ENCODE results near the gene COPS7A. TPM values are rescaled to one million over a fixed set of nuclear protein-coding genes. Genes with fewer than 3 reads are reported as not detected.
A peak's percentile ranks its signal among the peaks of the same experiment; 100 is the strongest.
"Not testable (repeated sequence)": the region's sequence is repeated elsewhere in the genome, so short reads cannot be mapped to it uniquely, and the experiment has no call there.

The COPS7A gene
- total RNA-seq, 6 experiments from 2014 or later = 103 to 122 (median 108) TPM

DNA sequence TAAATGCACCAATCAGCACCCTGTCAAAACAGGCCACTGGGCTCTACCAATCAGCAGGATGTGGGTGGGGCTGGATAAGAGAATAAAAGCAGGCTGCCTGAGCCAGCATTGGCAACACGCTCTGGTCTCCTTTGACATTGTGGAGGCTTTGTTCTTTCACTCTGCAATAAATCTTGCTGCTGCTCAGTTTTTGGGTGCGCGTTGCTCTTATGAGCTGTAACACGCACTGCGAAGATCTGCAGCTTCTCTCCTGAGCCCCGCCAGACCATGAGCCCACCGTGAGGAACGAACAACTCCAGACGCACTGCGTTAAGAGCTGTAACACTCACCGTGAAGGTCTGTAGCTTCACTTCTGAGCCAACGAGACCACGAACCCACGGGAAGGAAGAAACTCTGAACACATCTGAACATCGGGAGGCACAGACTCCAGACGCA lies 14.9 kb upstream of the COPS7A start:
- Mint-ChIP-seq H3K27ac (no peak overlapping the region), H3K9me3 (no peaks in the 10 kb centered on the region), H3K4me1 (ENCODE audit: low read depth) (no peaks in the 10 kb centered on the region), H3K36me3 (ENCODE audit: low read depth) (no peaks in the 10 kb centered on the region), H3K4me3 (no peak overlapping the region), H3K27me3 (ENCODE audit: insufficient read depth) (peaks cover 10% of the 10 kb centered on the region; the same call in 1 of the 2 replicates)
- TF ChIP-seq, protein P1, sequence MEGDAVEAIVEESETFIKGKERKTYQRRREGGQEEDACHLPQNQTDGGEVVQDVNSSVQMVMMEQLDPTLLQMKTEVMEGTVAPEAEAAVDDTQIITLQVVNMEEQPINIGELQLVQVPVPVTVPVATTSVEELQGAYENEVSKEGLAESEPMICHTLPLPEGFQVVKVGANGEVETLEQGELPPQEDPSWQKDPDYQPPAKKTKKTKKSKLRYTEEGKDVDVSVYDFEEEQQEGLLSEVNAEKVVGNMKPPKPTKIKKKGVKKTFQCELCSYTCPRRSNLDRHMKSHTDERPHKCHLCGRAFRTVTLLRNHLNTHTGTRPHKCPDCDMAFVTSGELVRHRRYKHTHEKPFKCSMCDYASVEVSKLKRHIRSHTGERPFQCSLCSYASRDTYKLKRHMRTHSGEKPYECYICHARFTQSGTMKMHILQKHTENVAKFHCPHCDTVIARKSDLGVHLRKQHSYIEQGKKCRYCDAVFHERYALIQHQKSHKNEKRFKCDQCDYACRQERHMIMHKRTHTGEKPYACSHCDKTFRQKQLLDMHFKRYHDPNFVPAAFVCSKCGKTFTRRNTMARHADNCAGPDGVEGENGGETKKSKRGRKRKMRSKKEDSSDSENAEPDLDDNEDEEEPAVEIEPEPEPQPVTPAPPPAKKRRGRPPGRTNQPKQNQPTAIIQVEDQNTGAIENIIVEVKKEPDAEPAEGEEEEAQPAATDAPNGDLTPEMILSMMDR (IDR thresholded peaks at IDR 0.05) = no peak
- DNase-seq = no peak

DNA sequence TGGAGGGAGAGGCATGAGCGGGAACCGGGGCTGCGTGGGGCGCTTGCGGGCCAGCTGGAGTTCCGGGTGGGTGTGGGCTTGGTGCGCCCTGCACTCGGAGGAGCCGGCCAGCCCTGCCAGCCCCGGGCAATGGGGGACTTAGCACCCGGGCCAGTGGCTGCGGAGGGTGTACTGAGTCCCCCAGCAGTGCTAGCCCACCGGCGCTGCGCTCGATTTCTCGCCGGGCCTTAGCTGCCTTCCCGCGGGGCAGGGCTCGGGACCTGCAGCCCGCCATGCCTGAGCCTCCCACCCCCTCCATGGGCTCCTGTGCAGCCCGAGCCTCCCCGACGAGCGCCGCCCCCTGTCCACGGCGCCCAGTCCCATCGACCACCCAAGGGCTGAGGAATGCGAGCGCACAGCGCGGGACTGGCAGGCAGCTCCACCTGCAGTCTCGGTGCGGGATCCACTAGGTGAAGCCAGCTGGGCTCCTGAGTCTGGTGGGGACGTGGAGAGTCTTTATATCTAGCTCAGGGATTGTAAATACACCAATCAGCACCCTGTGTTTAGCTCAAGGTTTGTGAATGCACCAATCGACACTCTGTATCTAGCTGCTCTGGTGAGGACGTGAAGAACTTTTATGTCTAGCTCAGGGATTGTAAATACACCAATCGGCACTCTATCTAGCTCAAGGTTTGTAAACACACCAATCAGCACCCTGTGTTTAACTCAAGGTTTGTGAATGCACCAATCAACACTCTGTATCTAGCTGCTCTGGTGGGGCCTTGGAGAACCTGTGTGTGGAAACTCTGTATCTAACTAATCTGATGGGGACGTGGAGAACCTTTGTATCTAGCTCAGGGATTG lies 7.6 kb upstream of the COPS7A start:
- not testable (repeated sequence) for H3K36me3 Mint-ChIP-seq (ENCODE audit: low read depth); H3K9me3 Mint-ChIP-seq; H3K4me3 Mint-ChIP-seq; H3K27me3 Mint-ChIP-seq (ENCODE audit: insufficient read depth); DNase-seq; H3K27ac Mint-ChIP-seq; H3K4me1 Mint-ChIP-seq (ENCODE audit: low read depth)

DNA sequence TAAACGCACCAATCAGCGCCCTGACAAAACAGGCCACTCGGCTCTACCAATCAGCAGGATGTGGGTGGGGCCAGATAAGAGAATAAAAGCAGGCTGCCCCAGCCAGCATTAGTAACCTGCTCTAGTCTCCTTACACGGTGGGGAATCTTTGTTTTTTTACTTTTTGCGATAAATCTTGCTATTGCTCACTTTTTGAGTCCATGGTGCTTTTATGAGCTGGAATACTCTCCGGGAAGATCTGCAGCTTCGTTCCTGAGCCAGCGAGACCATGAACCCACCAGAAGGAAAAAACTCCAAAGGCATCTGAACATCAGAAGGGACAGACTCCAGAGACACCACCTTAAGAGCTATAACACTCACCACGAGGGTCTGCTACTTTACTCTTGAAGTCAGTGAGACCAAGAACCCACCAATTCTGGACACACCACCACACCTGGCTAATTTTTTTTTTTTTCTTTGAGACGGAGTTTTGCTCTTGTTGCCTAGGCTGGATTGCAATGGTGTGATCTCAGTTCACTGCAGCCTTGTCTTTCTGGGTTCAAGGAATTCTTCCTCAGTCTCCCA lies 6.9 kb upstream of the COPS7A start:
- Mint-ChIP-seq H3K4me1 (ENCODE audit: low read depth) (no peaks in the 10 kb centered on the region), H3K27me3 (ENCODE audit: insufficient read depth) (peaks cover 2% of the 10 kb centered on the region), H3K36me3 (ENCODE audit: low read depth) (no peaks in the 10 kb centered on the region), H3K27ac (no peak overlapping the region), H3K9me3 (no peaks in the 10 kb centered on the region), H3K4me3 (no peak overlapping the region)
- TF ChIP-seq, protein P1 (IDR thresholded peaks at IDR 0.05) = no peak
- DNase-seq = no peak

DNA sequence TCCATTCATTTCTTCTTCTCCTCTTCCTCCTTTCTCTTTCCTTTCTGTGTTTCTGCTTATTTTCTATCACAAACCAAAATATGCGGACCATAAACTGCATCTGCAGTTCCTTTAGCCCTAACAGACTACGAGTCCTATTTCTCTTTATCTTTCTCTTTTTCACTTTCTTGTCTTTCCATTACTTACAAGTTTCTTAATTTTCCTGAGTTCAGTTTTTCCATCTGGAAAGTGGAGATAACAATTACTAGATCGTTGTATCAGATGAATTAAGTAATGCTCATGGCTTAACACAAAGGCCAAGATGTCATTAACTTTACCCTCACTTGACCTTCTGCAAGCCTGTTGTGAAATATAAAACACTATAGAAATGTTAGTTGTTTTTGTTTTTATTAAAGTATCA lies 983 bp upstream of the COPS7A start:
- Mint-ChIP-seq H3K4me1 (ENCODE audit: low read depth) (peaks cover 25% of the 10 kb centered on the region), H3K36me3 (ENCODE audit: low read depth) (no peaks in the 10 kb centered on the region; the same call in 1 of the 2 replicates), H3K27ac (no peak overlapping the region; the same call in 1 of the 2 replicates), H3K27me3 (ENCODE audit: insufficient read depth) (no peaks in the 10 kb centered on the region; the same call in none of the 2 replicates), H3K4me3 (peak overlapping the region; percentile 92; the same call in 1 of the 2 replicates), H3K9me3 (no peaks in the 10 kb centered on the region)
- TF ChIP-seq, protein P1 (IDR thresholded peaks at IDR 0.05) = no peak
- no peak for DNase-seq

DNA sequence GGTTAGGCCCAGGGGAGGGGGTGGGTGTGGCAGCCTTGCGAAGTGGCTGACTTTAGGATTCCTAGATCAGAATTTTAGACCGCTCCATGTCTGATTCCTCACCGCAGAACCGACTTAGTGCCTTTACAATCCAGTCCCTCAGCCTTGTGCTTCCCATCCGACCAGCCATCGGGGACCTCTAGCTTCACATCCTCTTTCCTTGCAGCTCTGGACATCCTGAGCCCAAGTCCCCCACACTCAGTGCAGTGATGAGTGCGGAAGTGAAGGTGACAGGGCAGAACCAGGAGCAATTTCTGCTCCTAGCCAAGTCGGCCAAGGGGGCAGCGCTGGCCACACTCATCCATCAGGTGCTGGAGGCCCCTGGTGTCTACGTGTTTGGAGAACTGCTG lies 557 bp downstream of the COPS7A start:
- no peak for DNase-seq
- Mint-ChIP-seq H3K27ac (peak overlapping the region; percentile 94), H3K36me3 (ENCODE audit: low read depth) (no peaks in the 10 kb centered on the region; the same call in 1 of the 2 replicates), H3K27me3 (ENCODE audit: insufficient read depth) (no peaks in the 10 kb centered on the region; the same call in none of the 2 replicates), H3K9me3 (no peaks in the 10 kb centered on the region), H3K4me1 (ENCODE audit: low read depth) (peaks cover 25% of the 10 kb centered on the region), H3K4me3 (peak overlapping the region; percentile 92)
- TF ChIP-seq, protein P1 (IDR thresholded peaks at IDR 0.05) = no peak

DNA sequence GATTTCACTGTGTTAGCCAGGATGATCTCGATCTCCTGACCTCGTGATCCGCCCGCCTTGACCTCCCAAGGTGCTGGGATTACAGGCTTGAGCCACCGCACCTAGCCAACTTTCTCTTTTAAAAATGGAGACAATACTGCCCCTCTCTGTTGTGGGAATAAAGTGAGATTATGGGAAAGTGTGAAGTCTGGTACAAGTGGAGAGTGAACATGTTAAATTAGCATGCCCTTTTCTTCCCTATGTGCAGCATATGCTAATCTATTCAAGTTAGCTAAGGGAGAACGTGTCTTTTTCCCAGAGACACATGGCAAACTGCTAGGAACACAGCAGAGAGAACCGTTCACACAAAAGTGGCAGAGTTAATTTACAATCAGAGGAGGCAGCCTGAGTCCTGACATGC lies 1.5 kb downstream of the COPS7A start:
- peak overlapping the region; percentile 92 for H3K4me3 Mint-ChIP-seq
- H3K27me3 Mint-ChIP-seq (ENCODE audit: insufficient read depth) = no peaks in the 10 kb centered on the region; the same call in none of the 2 replicates
- H3K36me3 Mint-ChIP-seq (ENCODE audit: low read depth) = peaks cover 7% of the 10 kb centered on the region; the same call in 1 of the 2 replicates
- no peak overlapping the region for H3K27ac Mint-ChIP-seq
- no peaks in the 10 kb centered on the region for H3K9me3 Mint-ChIP-seq
- no peak for DNase-seq
- TF ChIP-seq, protein P1 (IDR thresholded peaks at IDR 0.05) = no peak
- peaks cover 25% of the 10 kb centered on the region for H3K4me1 Mint-ChIP-seq (ENCODE audit: low read depth)

All from HFFc6 (cell line).